GM21737 (cell line): ENCODE results near the gene RASSF3.
"Not testable (repeated sequence)": the region's sequence is repeated elsewhere in the genome, so short reads cannot be mapped to it uniquely, and the experiment has no call there.

Experiments
- ATAC-seq: cut with Tn5 transposase; IDR thresholded peaks from one replicate; pipeline ENCODE4 v1.9.1; 2021; ENCODE audit warnings: mild to moderate bottlenecking, moderate library complexity; ENCODE audit not compliant: unreplicated experiment

Gene RASSF3

DNA sequence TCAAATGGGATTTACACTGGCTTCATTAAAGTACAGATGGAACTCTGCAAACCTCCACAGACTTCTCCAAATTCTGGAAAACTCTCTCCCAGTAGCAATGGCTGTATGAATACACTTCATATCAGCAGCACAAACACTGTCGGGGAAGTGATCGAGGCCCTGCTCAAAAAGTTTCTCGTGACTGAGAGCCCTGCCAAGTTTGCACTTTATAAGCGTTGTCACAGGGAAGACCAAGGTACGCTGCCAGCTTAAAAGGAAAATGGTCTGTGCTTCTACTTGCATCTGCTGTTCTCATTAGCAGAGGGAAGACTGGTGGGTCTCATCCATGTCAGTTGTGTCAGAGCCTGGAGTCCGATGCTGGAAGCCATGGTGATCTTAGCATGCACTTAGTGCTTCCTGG lies 77.9 kb downstream of the RASSF3 start:
- ATAC-seq, result no peak

DNA sequence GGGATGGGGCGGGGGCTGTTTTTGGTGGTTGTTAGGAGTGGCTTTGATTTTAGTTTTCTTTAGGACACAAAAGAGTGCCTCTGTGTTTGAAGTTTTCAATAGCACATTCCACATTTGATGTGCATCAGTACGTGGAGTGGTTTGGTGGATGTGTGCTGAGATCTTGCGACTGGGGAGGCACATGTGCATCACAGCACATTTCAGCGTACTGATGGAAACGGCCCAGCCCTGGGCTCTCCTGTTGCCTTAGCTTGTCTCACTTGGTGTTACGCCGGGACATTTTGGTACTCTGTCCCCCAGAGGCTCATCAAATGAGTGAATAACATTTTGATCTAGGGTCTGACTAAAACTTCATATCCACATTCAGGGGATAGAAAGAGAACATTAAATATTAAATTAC lies 78.4 kb downstream of the RASSF3 start:
- no peak for ATAC-seq

GRCh38 chr12:64690236-64690635 lies 79.9 kb downstream of the RASSF3 start:
- not testable (repeated sequence) for ATAC-seq

- ATAC-seq, result no peak
Measured at GRCh38 chr12:64691227-64691794, 81.0 kb downstream of the RASSF3 start.

GRCh38 chr12:64691795-64692583 lies 81.7 kb downstream of the RASSF3 start:
- ATAC-seq, result no peak

DNA sequence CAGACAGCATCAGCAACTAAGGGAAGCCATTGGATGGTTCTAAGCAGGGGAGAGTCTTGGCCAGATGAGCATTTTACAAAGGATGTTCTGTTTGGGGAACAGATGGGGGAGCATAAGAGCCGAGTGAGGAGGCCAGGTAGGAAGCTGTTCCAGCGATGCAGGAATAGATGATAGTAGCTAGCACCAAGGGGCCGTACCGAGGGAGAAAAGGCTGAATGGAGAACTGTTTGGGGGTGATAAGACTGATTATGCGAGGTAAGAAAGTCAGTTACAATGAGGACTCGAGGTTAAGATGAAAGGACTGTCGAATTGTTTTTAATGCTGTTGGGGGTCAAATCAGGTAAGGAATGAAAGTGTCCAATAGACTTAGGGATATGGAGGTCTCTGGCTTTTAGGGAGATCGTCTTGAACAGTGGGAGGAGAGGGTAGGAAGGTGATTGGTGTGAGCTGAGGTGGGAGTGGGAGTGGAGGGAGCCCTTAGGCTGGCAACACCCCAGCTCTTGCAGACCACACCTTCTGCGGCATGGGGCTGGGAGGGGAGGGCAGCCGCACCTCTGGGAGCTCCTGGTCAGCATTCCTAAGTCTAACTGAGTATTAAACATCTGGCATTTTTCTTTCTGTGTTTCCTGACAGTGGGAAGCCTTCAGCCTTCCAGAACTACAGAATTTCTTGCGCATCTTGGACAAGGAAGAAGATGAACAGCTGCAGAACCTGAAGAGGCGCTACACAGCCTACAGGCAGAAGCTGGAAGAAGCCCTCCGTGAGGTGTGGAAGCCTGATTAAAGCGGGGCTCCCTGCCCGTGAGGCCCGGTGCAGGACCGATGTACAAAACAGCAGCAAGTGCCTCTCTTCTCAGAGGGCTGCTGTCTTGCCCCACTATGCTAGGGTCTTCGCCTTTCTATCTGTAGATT lies 84.1 kb downstream of the RASSF3 start:
- ATAC-seq, result no peak

- ATAC-seq, result no peak
Measured at GRCh38 chr12:64695550-64695949, 85.3 kb downstream of the RASSF3 start.

- ATAC-seq, result no peak
Measured at GRCh38 chr12:64696080-64696741, 85.9 kb downstream of the RASSF3 start.

DNA sequence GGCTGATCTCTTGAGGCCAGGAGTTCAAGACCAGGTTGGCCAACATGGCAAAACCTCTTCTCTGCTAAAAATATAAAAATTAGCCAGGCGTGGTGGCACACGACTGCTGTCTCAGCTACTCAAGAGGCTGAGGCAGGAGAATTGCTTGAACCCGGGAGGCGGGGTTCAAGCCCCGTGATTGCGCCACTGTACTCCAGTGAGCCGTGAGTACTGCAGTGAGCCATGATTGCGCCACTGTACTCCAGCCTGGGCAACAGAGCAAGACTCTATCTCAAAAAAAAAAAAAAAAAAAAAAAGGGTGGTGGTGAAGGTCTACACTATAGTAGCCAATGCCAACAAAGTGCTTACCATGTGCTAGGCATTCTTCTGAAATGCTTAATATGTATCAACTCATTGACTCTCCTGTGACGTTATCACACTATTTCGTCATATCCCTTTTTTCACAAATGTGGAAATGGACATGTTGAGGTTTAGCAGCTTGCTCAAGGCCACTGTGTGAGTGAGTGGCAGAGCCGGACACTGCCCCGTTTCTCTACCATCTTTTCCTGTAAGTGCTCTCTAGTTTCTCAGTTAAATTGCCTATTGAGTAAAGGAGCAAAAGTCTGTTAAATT lies 89.3 kb downstream of the RASSF3 start:
- ATAC-seq, result no peak

DNA sequence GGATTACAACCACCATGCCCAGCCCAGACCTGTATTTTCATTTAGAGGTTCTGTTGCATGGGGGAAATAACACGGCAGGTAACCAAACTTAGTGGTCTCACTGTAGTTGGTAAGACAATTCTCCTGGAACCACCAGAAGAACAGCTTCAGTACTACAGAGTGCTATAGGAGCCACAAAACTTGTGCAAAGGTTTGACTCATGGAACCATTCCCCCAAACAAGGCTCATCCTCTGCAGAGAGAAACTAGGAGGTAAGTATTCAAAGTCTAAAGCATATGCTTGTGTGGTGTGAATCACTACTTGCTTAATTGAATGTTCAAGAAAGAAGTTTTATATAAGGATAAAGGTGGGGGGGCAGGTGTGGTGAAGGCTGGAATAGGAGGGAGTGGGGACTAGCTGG lies 90.2 kb downstream of the RASSF3 start:
- no peak for ATAC-seq

DNA sequence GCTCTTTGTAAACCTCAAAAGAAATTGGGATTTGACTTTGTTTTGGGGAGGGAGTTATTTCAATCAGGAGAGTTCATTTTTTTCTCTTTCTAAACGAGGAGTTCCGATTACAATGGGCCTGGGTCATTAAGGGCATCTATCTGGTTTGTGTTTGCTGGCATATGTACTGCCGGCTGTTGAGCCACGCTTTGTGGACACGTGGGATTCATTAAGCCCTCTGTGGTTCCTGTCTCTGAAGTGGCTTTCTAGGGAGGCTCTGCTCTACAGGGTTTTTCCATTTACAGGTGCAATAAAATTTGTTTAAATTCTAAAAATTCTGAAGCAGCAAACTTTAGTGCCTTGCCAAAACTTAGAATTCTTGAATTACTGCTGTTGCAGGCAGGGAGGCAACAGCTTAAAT lies 91.0 kb downstream of the RASSF3 start:
- ATAC-seq, result no peak

DNA sequence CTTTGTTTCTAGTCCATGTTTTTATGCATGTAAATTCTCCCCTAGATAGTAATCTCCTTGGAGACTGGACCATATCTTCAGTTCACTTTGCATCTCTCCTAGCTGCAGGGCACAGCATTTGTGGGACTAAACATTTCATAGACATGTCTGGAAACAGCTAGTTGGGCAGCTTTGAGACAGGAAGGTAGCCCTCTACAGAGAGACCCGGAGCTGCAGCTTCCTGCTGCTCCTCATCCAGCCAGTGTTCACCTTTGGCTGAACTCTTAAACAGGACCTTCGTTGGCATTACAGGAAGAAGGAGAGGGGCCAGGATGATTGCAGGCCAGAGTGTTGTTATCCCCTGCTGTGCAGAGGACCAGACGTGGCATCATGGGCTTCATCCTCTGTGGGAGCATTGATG lies 96.0 kb downstream of the RASSF3 start:
- ATAC-seq, result no peak

- ATAC-seq, result no peak
Measured at GRCh38 chr12:64706857-64707256, 96.6 kb downstream of the RASSF3 start.

DNA sequence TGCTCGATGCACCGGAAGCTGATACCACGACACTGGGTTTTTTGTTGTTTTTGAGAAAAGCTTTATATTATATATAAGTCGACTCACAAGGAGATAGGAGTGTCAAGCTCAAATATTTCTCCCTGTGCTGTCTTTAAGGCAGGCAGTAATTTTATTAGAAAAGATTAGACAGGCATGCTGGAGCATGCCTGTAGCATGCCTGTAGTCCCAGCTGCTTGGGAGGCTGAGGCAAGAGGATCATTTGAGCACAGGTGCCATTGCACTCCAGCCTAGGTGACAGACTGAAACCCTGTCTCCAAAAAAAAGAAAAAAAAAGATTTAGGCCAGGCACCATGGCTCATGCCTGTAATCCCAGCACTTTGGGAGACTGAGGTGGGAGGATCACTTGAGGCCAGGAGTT lies 97.1 kb downstream of the RASSF3 start:
- no peak for ATAC-seq

- ATAC-seq, result no peak
Measured at GRCh38 chr12:64707926-64708325, 97.6 kb downstream of the RASSF3 start.

DNA sequence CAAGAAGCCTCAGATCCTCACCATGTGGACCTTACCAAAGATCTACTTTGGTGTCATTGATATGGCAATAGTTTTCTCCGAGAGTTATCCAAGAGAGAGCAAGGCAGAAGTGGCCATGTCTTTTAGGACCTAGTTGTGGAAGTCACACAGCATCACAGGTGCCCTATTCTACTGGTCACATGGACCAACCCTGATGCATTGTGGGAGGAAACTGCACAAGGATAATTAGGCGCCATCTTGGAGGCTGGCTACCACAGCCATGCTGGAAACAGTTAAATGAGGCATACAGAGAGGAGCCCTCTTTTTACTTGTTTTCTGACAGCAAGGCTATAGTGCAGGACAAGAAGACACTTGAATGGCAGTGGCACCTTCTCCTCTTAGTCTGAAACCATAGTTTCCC lies 99.1 kb downstream of the RASSF3 start:
- ATAC-seq, result no peak

GRCh38 chr12:64713376-64713775 lies 103.1 kb downstream of the RASSF3 start:
- ATAC-seq, result no peak

GRCh38 chr12:64714551-64714968 lies 104.3 kb downstream of the RASSF3 start:
- ATAC-seq, result peak; percentile 60

DNA sequence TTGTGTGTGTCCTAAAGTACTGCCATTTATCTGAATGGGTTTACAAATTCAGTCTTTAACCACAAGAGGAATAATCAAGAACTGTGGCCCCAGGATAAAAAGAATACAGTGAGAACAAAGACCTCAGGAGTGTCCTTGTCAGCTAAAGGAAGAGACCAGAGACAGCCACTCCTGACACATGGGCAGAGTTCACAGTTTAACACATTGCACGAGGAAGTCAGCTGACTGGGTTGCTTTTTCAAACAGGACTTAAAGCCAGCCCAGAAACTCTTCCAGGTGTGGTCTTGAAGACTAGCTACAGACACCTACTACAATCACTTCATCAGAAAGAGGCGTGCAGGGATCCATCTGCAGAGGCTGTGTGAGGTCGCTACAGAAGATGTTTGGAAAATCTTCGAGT lies 106.1 kb downstream of the RASSF3 start:
- ATAC-seq, result no peak

DNA sequence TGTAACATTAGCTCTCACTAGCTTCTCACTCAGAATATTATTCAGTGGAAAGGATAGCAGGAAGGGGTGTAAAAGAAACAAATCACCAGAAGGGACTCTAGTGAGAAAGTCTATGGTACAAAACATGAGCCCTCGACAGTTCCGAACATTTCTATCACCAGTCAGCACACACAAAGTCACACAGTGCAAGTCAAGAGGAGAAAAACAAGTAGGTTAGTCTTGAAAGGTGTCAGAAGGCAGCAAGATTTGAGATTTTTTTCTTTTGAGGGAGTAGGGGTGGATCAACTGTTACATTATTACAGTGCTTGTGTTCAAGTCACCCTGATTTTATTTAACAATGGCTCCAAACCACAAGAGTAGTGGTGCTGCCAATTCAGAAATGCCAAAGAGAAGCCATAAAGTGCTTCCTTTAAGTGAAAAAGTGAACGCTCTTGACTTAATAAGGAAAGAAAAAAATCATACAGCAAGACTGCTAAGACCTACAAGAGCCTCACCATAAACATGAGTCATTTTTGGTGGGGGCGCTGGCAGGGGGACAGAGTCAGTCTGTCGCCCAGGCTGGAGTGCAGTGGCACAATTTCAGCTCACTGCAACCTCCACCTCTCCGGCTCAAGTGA lies 106.7 kb downstream of the RASSF3 start:
- ATAC-seq, result no peak
